ENCODE measurements around the gene BHLHE41. TPM values are rescaled to one million over a fixed set of nuclear protein-coding genes. Genes with fewer than 3 reads are reported as not detected.

The BHLHE41 gene
- total RNA-seq, 1 donor from 2014 or later, result not detected

DNA sequence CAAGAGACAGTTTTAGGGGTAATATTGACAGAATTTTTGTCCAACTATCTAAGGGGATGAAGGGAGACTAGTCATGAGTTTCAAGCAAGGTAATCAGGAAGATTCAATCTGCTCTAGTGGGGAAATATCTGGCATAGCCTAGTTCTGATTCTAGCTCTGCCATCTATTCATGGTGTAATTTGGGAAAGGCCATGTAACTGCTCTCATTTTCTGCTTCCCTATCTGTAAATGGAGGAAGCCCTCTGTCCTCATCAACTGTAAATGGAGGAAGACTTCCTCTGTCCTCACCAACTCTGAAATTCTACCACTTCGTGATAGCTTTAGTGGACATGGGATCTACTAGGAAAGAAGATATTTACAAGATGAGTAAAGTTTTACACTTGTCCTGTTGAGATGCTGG lies 37.9 kb downstream of the BHLHE41 start:
- Histone ChIP-seq H3K4me3 (no peak overlapping the region), H3F3A (ENCODE audit: low read depth) (no peaks in the 10 kb centered on the region), H3K4me1 (no peaks in the 10 kb centered on the region), H2AFZ (replicated peaks) (no peak overlapping the region), H3K9ac (no peak overlapping the region), H3K27me3 (no peaks in the 10 kb centered on the region), H3K27ac (no peak overlapping the region), H3K79me2 (ENCODE audit: low read depth) (no peaks in the 10 kb centered on the region), H4K20me1 (ENCODE audit: low read depth) (no peaks in the 10 kb centered on the region), H3K9me3 (ENCODE audit: low read depth) (no peaks in the 10 kb centered on the region), H3K36me3 (no peaks in the 10 kb centered on the region), H3K4me2 (no peak overlapping the region)
- peaks cover 6% of the 10 kb centered on the region for H3K36me3 Mint-ChIP-seq
- peaks cover 3% of the 10 kb centered on the region for H3K4me1 Mint-ChIP-seq
- peaks cover 13% of the 10 kb centered on the region for H3K9me3 Mint-ChIP-seq
- DNase-seq (ENCODE audit: low spot score), result no peak
- TF ChIP-seq EZH2phosphoT487 (IDR thresholded peaks at IDR 0.05), result no peak
- TF ChIP-seq, protein P1, sequence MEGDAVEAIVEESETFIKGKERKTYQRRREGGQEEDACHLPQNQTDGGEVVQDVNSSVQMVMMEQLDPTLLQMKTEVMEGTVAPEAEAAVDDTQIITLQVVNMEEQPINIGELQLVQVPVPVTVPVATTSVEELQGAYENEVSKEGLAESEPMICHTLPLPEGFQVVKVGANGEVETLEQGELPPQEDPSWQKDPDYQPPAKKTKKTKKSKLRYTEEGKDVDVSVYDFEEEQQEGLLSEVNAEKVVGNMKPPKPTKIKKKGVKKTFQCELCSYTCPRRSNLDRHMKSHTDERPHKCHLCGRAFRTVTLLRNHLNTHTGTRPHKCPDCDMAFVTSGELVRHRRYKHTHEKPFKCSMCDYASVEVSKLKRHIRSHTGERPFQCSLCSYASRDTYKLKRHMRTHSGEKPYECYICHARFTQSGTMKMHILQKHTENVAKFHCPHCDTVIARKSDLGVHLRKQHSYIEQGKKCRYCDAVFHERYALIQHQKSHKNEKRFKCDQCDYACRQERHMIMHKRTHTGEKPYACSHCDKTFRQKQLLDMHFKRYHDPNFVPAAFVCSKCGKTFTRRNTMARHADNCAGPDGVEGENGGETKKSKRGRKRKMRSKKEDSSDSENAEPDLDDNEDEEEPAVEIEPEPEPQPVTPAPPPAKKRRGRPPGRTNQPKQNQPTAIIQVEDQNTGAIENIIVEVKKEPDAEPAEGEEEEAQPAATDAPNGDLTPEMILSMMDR (IDR thresholded peaks at IDR 0.05), result no peak
- TF ChIP-seq EZH2 (IDR thresholded peaks at IDR 0.05), result no peak
- H3K27me3 Mint-ChIP-seq (ENCODE audit: insufficient read depth, low read depth), result peaks cover 4% of the 10 kb centered on the region
- H3K27ac Mint-ChIP-seq, result no peak overlapping the region
- no peak overlapping the region for H3K4me3 Mint-ChIP-seq

DNA sequence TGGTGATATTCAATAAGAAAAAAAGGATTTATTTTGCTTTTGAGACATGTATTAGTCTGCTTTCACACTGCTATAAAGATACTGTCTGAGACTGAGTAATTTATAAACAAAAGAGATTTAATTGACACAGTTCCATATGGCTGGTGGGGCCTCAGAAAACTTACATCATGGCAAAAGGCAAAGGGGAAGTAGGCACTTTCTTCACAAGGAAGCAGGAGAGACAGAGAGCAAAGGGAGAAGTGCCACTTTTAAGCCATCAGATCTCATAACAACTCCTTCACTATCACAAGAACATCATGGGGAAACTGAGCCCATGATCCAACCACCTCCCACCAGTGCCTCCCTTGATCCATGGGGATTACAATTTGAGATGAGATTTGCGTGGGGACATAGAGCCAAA lies 43.9 kb downstream of the BHLHE41 start:
- no peaks in the 10 kb centered on the region for H4K20me1 ChIP-seq (ENCODE audit: low read depth)
- Mint-ChIP-seq H3K27ac (no peak overlapping the region), H3K4me3 (no peak overlapping the region), H3K27me3 (ENCODE audit: insufficient read depth, low read depth) (peaks cover 2% of the 10 kb centered on the region), H3K9me3 (peaks cover 22% of the 10 kb centered on the region), H3K36me3 (peaks cover 14% of the 10 kb centered on the region), H3K4me1 (no peaks in the 10 kb centered on the region)
- H3K27me3 ChIP-seq, result no peaks in the 10 kb centered on the region
- H3K9ac ChIP-seq, result no peak overlapping the region
- H3K27ac ChIP-seq, result no peak overlapping the region
- no peak overlapping the region for H2AFZ ChIP-seq (replicated peaks)
- H3K4me3 ChIP-seq, result no peak overlapping the region
- TF ChIP-seq EZH2 (IDR thresholded peaks at IDR 0.05), result no peak
- TF ChIP-seq, protein P1 (IDR thresholded peaks at IDR 0.05), result no peak
- no peak for TF ChIP-seq EZH2phosphoT487 (IDR thresholded peaks at IDR 0.05)
- no peak overlapping the region for H3K4me2 ChIP-seq
- H3K4me1 ChIP-seq, result no peaks in the 10 kb centered on the region
- no peaks in the 10 kb centered on the region for H3F3A ChIP-seq (ENCODE audit: low read depth)
- H3K79me2 ChIP-seq (ENCODE audit: low read depth), result no peaks in the 10 kb centered on the region
- DNase-seq (ENCODE audit: low spot score), result no peak
- H3K36me3 ChIP-seq, result no peaks in the 10 kb centered on the region
- no peaks in the 10 kb centered on the region for H3K9me3 ChIP-seq (ENCODE audit: low read depth)

DNA sequence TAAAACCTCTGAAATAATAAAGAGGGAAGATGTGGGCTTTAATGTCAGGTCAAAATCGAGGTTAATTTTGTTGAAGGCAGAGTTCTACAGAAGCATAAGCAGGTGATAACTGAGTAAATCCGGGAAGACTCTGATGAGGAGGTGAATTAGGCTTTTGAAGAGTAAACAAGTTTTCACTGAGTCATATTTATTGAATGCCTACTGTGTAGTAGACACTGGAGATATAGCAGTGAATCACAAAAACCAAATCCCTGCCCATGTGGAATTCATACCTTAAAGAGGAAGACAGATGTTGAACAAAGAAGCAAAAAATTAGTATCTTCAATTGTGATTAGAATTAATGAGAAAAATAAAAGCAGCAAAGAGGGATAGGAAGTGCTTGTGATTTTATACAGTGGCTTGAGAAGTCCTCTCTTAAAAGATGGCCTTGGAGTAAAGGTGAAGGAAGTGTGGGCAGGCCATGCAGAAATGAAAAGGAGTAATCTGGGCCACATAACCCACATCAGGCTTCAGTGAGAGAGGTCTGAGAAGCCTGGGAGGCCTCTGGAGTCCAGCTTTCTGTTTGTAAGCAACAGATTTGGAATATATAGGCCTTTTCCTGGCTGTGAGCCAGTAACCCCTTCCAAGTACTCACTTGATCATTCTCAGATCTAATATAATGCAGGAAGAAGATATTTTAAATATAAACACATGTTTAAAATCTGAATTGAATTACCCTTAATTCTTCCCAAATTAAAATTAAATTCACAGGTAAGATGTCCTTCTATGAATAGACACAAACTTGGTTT lies 46.7 kb downstream of the BHLHE41 start:
- Histone ChIP-seq H3F3A (ENCODE audit: low read depth) (no peaks in the 10 kb centered on the region), H3K4me2 (no peak overlapping the region), H3K27ac (no peak overlapping the region), H3K27me3 (no peaks in the 10 kb centered on the region), H3K79me2 (ENCODE audit: low read depth) (no peaks in the 10 kb centered on the region), H3K9me3 (ENCODE audit: low read depth) (no peaks in the 10 kb centered on the region), H3K4me3 (no peak overlapping the region), H3K4me1 (no peaks in the 10 kb centered on the region), H2AFZ (replicated peaks) (no peak overlapping the region), H3K36me3 (no peaks in the 10 kb centered on the region), H3K9ac (no peak overlapping the region), H4K20me1 (ENCODE audit: low read depth) (no peaks in the 10 kb centered on the region)
- H3K27ac Mint-ChIP-seq, result no peak overlapping the region
- H3K36me3 Mint-ChIP-seq, result peaks cover 18% of the 10 kb centered on the region
- no peak for TF ChIP-seq EZH2phosphoT487 (IDR thresholded peaks at IDR 0.05)
- TF ChIP-seq EZH2 (IDR thresholded peaks at IDR 0.05), result no peak
- TF ChIP-seq, protein P1 (IDR thresholded peaks at IDR 0.05), result no peak
- DNase-seq (ENCODE audit: low spot score), result no peak
- peaks cover 17% of the 10 kb centered on the region for H3K9me3 Mint-ChIP-seq
- H3K27me3 Mint-ChIP-seq (ENCODE audit: insufficient read depth, low read depth), result no peaks in the 10 kb centered on the region
- peaks cover 4% of the 10 kb centered on the region for H3K4me1 Mint-ChIP-seq
- no peak overlapping the region for H3K4me3 Mint-ChIP-seq

Other genes starting within 250 kb of the BHLHE41 start
- 53.9 and 77.0 TPM in 2 replicates for gene RASSF8, start 166.4 kb downstream of the BHLHE41 start, total RNA-seq (ENCODE audit: low replicate concordance)
- gene SSPN, start 70.5 kb upstream of the BHLHE41 start, total RNA-seq (ENCODE audit: low replicate concordance), result 0.50 and 0.84 TPM in 2 replicates